Endothelial cell of umbilical vein (primary cell): ENCODE data around the gene PTPN5. TPM values are rescaled to one million over a fixed set of nuclear protein-coding genes. Genes with fewer than 3 reads are reported as not detected.

ENCODE experiments used
- BruUV-seq: library from RNA; stranded (reverse); fragments of 400-500 nt; replicated peaks from 2 replicates; lab custom pipeline; 2021; lab: Mats Ljungman, UMichigan
- CTCF ChIA-PET: fragments of 300-600, 350-600 bp; sonication (Branson Sonifier 250); formaldehyde crosslinking; loops from one replicate; lab custom pipeline; 2021; ENCODE audit warnings: antibody characterized with exemption, inconsistent platforms; lab: Charles Lee
- POLR2A ChIA-PET: fragments of 300-600, 350-600 bp; sonication (Branson Sonifier 250); formaldehyde crosslinking; loops from one replicate; lab custom pipeline; 2021; ENCODE audit warnings: antibody characterized with exemption, inconsistent platforms; lab: Charles Lee
- DNase-seq: peaks from one replicate; pipeline ENCODE4 v3.0.0-alpha.2; 2011; ENCODE audit warnings: low read depth, low spot score
- FAIRE-seq: peaks from 2 replicates; lab custom pipeline; 2011; peaks lifted over from hg19 to GRCh38; lab: Jason Lieb, UNC
- H2AFZ ChIP-seq: 2 replicates; pipeline ENCODE4 v1.6.0; 2012; ENCODE audit warnings: low read depth, low read length, control low read depth, inconsistent platforms
- H3K27ac ChIP-seq: 2 replicates; pipeline ENCODE4 v1.5.1; 2011; ENCODE audit warnings: low read depth, mild to moderate bottlenecking, control low read depth, low read length, moderate library complexity; ENCODE audit not compliant: insufficient read depth
- H3K27me3 ChIP-seq, 2 experiments: 2 replicates each; pipeline versions ENCODE4 v1.6.0 to v1.6.1; 2011; ENCODE audit warnings: low read length in 2 of 2, mixed read lengths in 1 of 2; ENCODE audit not compliant: control insufficient read depth in 2 of 2, insufficient read depth in 2 of 2
- H3K36me3 ChIP-seq, 2 experiments: 2 replicates in 1 of 2; 3 replicates in 1 of 2; pipeline ENCODE4 v1.5.1; 2011; ENCODE audit warnings: low read length in 2 of 2, mild to moderate bottlenecking in 1 of 2, moderate library complexity in 1 of 2; ENCODE audit not compliant: control insufficient read depth in 2 of 2, insufficient read depth in 2 of 2; ENCODE audit errors: extremely low read depth in 1 of 2
- H3K4me1 ChIP-seq: 3 replicates; pipeline ENCODE4 v1.5.1; 2011; ENCODE audit warnings: mild to moderate bottlenecking, low read length; ENCODE audit not compliant: control insufficient read depth, insufficient read depth; ENCODE audit errors: extremely low read depth
- H3K4me2 ChIP-seq: 2 replicates; pipeline ENCODE4 v1.6.1; 2011; ENCODE audit warnings: low read length, control low read depth, mixed read lengths; ENCODE audit not compliant: insufficient read depth
- H3K4me3 ChIP-seq, 3 experiments: fragments of 200-600 bp in 1 of 3; sonication (generic), shearing (Covaris generic) in 1 of 3; replicated peaks in 1 of 3; 2 replicates each; pipeline ENCODE4 v1.5.1; 2011 to 2016; ENCODE audit warnings: control low read depth in 3 of 3, low read length in 3 of 3, mild to moderate bottlenecking in 2 of 3, inconsistent platforms in 1 of 3, low read depth in 1 of 3, moderate library complexity in 1 of 3; ENCODE audit not compliant: insufficient read depth in 1 of 3
- H3K79me2 ChIP-seq: 2 replicates; pipeline ENCODE4 v1.6.0; 2012; ENCODE audit warnings: low read length, inconsistent platforms; ENCODE audit not compliant: control insufficient read depth, insufficient read depth
- H3K9ac ChIP-seq: replicated peaks from 2 replicates; pipeline ENCODE3; 2011; ENCODE audit warnings: low read length, control low read depth; ENCODE audit not compliant: insufficient read depth; ENCODE audit errors: extremely low read depth
- H3K9me1 ChIP-seq: replicated peaks from 3 replicates; pipeline ENCODE4 v1.6.0; 2011; ENCODE audit warnings: mild to moderate bottlenecking, low read length; ENCODE audit not compliant: control insufficient read depth, insufficient read depth; ENCODE audit errors: extremely low read depth
- H3K9me3 ChIP-seq: replicated peaks from 2 replicates; pipeline ENCODE4 v1.5.1; 2012; ENCODE audit warnings: low read length, inconsistent platforms; ENCODE audit not compliant: control insufficient read depth, insufficient read depth
- H4K20me1 ChIP-seq: replicated peaks from 2 replicates; pipeline ENCODE3; 2011; ENCODE audit warnings: mild to moderate bottlenecking, low read length; ENCODE audit not compliant: control insufficient read depth, insufficient read depth; ENCODE audit errors: extremely low read depth
- EZH2 ChIP-seq: IDR thresholded peaks from 2 replicates; pipeline ENCODE4 v1.6.1; 2012; ENCODE audit warnings: borderline replicate concordance, low read depth, mild to moderate bottlenecking, moderate library complexity, low read length, inconsistent platforms; ENCODE audit not compliant: severe bottlenecking
- FOS ChIP-seq: IDR thresholded peaks from 2 replicates; pipeline ENCODE4 v1.6.1; 2011; ENCODE audit warnings: mild to moderate bottlenecking, low read length, moderate library complexity, borderline replicate concordance; ENCODE audit not compliant: insufficient read depth
- GATA2 ChIP-seq: IDR thresholded peaks from 2 replicates; pipeline ENCODE4 v1.7.0; 2011; ENCODE audit warnings: low read depth, mild to moderate bottlenecking, moderate library complexity, mixed read lengths, low read length; ENCODE audit not compliant: insufficient read length, insufficient read depth
- JUN ChIP-seq: IDR thresholded peaks from 2 replicates; pipeline ENCODE4 v1.6.1; 2011; ENCODE audit warnings: borderline replicate concordance, low read depth; ENCODE audit not compliant: insufficient read length, insufficient read depth
- MYC ChIP-seq: IDR thresholded peaks from one replicate; pipeline ENCODE4 v1.6.1; 2011; ENCODE audit warnings: mild to moderate bottlenecking, low read depth, low read length
- POLR2A ChIP-seq: IDR thresholded peaks from 2 replicates; pipeline ENCODE4 v1.6.1; 2012; ENCODE audit warnings: low read depth, mild to moderate bottlenecking, control low read depth, low read length
- POLR2AphosphoS5 ChIP-seq: IDR thresholded peaks from 2 replicates; pipeline ENCODE4 v1.6.1; 2012; ENCODE audit warnings: low read depth, mild to moderate bottlenecking, control low read depth, low read length, moderate library complexity; ENCODE audit not compliant: insufficient read depth
- dilution Hi-C: fragments of 300-500 bp; cut with MboI; formaldehyde crosslinking; loops from one replicate; pipeline ENCODE4 v1.15.0; 2019; ENCODE audit warnings: low sequenced_read_pairs; ENCODE audit not compliant: extremely low pct_ligation_motif_present
- intact Hi-C: fragments of 100-400 bp; cut with micrococcal nuclease; formaldehyde crosslinking; loops from one replicate; pipeline ENCODE4 v1.10.0; 2022
- polyA plus RNA-seq, 4 experiments: library from polyadenylated mRNA; depleted of rRNA in 3 of 4; stranded (reverse) in 3 of 4; unstranded in 1 of 4; fragments of >200 nt; gene quantifications; 2 replicates each; pipeline versions ENCODE4 v1.2.1 to v1.2.3, GENCODE V29; 2011 to 2012; ENCODE audit warnings: missing spikeins in 1 of 4
- total RNA-seq: library from RNA; stranded (reverse); gene quantifications from 2 replicates; pipeline ENCODE4 v1.2.3, GENCODE V29; 2021
- TF ChIP-seq, protein P1 (sequence below), 2 donors: IDR thresholded peaks; 1 replicate in 1 of 2; 2 replicates in 1 of 2; pipeline ENCODE4 v1.5.1; 2011; ENCODE audit warnings: low read length in 2 of 2, mild to moderate bottlenecking in 2 of 2, moderate library complexity in 2 of 2, control low read depth in 1 of 2, inconsistent platforms in 1 of 2, low read depth in 1 of 2; ENCODE audit not compliant: insufficient read depth in 1 of 2; ENCODE audit errors: extremely low read depth in 1 of 2
- TF ChIP-seq, protein P2 (sequence below): IDR thresholded peaks from 2 replicates; pipeline ENCODE4 v1.6.1; 2011; ENCODE audit not compliant: insufficient read depth, insufficient read length

PTPN5 gene
- total and polyA plus RNA-seq, 2 donors (not counting 3 experiments of a cell fraction or from before 2014, with no cell fraction given): not detected

GRCh38 chr11:18704045-18704645, 87.5 kb downstream of the PTPN5 start:
- H3K4me2 ChIP-seq: no peak overlapping the region
- no peak for FAIRE-seq
- ChIA-PET CTCF (interaction anchor here (0.9 to 3.5 kb wide), 2 partner anchors 17 to 24 kb away, joined by 4 to 20 read pairs; no protein-coding TSS in a partner anchor), POLR2A (no interaction called here)
- H3K4me3 ChIP-seq: no peak overlapping the region
- peaks cover 9% of the 10 kb centered on the region for H3K4me1 ChIP-seq
- no peak for DNase-seq
- no peak overlapping the region for H3K27ac ChIP-seq
- H3K9me3 ChIP-seq: no peaks in the 10 kb centered on the region
- H3K9me1 ChIP-seq: no peaks in the 10 kb centered on the region
- H3K79me2 ChIP-seq: no peaks in the 10 kb centered on the region
- TF ChIP-seq MYC: no peak
- no peak for TF ChIP-seq GATA2
- no peak for TF ChIP-seq POLR2A
- no peak for TF ChIP-seq JUN
- TF ChIP-seq FOS: no peak
- TF ChIP-seq, protein P1, sequence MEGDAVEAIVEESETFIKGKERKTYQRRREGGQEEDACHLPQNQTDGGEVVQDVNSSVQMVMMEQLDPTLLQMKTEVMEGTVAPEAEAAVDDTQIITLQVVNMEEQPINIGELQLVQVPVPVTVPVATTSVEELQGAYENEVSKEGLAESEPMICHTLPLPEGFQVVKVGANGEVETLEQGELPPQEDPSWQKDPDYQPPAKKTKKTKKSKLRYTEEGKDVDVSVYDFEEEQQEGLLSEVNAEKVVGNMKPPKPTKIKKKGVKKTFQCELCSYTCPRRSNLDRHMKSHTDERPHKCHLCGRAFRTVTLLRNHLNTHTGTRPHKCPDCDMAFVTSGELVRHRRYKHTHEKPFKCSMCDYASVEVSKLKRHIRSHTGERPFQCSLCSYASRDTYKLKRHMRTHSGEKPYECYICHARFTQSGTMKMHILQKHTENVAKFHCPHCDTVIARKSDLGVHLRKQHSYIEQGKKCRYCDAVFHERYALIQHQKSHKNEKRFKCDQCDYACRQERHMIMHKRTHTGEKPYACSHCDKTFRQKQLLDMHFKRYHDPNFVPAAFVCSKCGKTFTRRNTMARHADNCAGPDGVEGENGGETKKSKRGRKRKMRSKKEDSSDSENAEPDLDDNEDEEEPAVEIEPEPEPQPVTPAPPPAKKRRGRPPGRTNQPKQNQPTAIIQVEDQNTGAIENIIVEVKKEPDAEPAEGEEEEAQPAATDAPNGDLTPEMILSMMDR (IDR thresholded peaks at IDR 0.05; ENCODE audit: extremely low read depth in 1 of 2, insufficient read depth in 1 of 2, low read depth in 1 of 2, low read length in 2 of 2): no peak
- TF ChIP-seq, protein P2, sequence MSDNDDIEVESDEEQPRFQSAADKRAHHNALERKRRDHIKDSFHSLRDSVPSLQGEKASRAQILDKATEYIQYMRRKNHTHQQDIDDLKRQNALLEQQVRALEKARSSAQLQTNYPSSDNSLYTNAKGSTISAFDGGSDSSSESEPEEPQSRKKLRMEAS: no peak
- TF ChIP-seq EZH2: no peak
- TF ChIP-seq POLR2AphosphoS5: no peak
- no peak overlapping the region for H2AFZ ChIP-seq
- dilution Hi-C loops (no loop called here), intact Hi-C loops (no loop called here)
- H3K9ac ChIP-seq: no peak overlapping the region
- no TSS peak for BruUV-seq
- peaks cover 16 to 24% of the 10 kb centered on the region in 2 experiments for H3K27me3 ChIP-seq
- no peaks in the 10 kb centered on the region for H4K20me1 ChIP-seq
- H3K36me3 ChIP-seq: peaks cover 0 to 2% of the 10 kb centered on the region in 2 experiments
